Stimulated activated CD4-positive, alpha-beta T cell treated with anti-CD3 and anti-CD28 coated beads, Interleukin-15, amount 100 ng/mL, for 1 hour (primary cell): ENCODE measurements around the gene PIP5K1B.

Source experiments
- DNase-seq, 2 donors: peaks; one replicate each; pipeline ENCODE4 v3.0.0-alpha.2; 2020; ENCODE audit warnings: low read depth in 1 of 2, low spot score in 1 of 2

PIP5K1B gene

DNA sequence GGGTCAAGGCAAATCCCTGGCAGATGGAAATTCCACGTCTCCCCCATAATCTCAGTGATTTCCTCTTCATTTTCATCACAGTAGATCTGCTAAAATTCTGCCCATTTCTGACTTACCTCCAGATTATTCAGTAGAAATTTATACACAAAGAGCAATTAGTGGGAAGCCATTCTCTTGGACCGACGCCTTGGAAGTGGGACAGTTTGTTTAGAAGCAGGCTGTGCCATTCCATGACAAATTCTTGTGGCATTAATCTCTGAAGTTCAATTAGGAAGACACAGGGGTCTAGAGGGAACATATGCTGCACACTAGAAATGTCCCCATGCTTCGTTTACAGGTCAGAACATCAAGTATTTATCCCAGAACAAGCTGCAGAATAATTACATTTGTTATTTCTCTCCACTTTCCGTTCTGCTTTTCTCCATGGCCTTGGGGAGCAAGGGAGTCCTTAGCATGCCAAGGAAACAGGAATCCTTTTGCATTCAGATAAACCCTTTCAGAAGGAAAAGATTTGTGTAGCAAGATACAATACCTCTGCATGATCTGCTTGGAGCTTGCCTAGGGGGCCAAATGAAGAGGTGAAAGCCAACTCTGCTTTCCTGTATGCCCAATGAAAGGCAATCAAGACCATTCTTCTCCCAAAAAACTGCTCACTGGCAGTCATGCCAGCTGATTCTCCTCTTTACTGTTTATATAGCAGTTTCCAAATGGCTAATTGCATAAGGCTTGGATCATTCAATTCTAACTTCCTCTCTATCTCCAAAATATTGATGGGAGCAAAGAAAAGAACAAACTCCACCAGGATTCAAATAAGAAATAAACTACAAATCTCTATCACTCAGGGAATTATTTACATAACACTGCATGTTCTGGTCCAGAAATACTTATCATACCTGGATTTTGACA is 311.4 kb downstream of the PIP5K1B start:
- DNase-seq, result no peak

DNA sequence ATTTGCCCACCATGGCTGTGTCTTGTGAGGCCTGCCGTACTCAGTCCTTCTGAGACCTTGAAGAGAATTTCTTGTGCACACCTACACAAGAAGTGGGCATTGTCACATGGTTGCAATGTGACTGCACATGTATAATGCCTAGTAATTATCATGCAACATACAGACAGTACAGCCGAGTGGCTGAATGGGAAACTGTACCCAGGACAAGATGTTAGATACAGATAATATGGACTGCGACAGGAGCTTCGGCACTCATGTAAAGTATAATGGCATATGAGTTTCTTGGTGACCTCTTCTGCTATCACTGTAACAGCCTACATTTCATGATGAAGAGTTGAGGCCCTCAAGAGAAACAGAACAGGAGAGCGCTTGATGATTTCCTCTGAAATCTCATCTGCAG is 313.7 kb downstream of the PIP5K1B start:
- DNase-seq, result no peak

DNA sequence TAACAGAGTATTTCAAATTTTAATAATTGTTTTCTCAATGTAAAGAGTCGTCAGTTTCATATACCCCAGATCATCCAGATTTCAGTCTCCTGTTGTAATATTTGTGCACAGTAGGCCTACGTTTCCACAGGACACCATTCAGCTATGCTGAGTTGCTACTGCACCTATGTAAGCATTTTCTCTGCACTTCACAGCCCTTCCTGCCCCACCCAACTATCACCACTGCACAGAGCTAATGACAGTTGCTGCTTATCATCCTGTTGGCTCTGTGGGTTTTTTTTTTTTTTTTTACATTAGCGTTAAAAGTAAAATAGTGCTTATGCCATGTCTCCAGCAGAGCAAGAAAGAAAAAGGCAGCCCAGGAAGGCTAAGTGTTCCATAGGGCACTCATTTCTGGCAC is 314.8 kb downstream of the PIP5K1B start:
- DNase-seq, result no peak

DNA sequence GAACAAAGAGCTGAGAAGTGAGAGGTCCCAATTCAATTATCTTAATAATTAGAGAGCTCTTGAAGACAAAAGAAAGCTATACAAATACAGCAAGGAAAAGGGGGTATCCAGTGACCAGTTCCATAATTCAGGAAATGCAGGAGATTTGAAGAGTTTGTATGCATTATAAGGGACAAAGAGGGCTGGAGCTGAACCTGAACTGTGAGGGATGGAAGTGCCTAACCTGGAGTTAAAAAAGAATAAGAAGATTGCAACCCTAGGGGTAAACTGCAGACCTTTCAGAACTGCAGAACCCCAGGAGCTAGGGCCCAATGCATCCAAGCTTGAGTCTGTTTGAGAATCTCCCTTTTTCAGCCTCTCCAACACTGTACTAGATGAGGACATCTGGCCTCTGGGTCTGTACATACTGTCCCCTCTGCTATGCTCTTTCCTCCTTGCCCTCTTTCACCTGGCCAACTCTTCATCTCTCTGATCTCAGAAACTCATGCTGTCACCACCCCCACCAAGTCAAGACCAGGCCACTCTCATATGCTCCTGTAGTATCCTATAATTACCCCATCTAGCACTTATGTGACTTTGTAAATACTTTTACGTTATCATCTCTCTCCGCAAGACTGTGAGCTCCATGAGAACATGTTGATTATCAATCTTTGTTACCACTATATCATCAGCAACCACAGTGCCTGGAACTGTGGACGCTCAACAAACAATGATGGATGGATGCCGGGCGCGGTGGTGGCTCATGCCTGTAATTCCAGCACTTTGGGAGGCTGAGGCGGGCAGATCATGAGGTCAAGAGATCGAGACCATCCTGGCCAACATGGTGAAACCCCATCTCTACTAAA is 315.5 kb downstream of the PIP5K1B start:
- no peak for DNase-seq

DNA sequence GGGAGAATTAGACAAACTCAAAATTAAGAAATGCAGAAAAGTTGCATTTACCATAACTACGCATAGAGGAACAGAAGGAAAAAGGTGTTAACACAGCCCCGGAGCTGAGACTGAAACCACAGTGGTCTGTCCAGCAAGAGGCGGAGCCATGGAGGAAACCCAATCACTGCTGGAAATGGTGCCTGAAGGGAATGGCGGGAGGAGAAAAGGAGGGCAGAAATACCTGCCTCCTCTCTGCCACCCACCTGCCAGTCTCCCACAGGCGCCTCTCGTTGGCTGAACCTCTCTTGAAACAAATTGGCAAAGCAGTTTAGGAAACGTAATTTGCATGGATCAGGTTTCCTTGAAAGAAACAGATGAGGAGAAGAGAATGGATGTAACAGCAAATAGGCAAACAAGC is 318.6 kb downstream of the PIP5K1B start:
- no peak for DNase-seq

DNA sequence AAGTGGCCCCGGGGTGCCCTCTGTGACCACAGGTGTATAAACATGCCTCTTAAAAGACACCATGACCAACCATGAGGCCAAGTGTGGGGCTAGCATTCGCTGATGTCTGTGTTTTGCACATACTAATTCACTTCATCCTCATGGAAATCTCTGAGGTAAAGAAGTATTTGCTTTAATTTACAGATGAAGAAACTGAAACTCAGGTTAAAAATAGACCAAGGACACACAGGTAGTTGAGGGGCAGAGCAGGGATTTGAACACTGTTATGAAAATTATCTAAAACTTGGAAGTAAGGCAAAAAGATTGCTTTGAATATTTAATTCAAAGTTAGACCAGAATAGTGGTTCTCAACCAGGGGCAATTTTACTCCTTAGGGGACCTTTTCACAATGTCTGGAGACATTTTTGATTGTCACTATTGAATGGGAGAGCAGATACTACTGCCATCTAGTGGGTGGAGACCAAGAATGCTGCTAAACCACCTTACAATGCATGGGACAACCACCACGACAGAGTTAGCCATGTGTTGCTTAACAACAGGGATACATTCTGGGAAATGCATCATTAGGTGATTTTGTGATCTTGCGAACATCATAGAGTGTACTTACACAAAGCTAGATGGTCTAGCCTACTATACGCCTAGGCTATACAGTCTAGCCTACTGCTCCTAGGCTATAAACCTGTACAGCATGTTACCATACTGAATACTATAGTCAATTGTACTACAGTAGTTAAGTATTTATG is 322.5 kb downstream of the PIP5K1B start:
- DNase-seq, result no peak

DNA sequence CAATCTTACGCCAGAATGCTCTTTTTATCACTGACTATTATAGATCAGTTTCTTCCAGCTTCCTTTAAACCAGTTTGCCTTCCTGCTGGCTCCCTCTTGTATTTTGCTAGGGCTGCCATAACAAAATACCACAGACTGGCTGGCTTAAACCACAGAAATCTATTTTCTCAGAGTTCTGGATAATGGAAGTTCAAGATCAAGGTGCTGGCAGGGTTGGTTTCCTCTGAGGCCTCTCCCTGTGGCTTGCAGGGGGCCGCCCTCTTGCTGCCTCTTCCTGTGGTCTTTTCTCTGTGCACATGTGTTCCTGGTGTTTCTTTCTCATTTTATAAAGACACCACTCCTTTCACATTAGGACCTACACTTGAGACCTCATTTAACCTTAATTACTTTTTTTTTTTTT is 323.7 kb downstream of the PIP5K1B start:
- DNase-seq, result no peak

DNA sequence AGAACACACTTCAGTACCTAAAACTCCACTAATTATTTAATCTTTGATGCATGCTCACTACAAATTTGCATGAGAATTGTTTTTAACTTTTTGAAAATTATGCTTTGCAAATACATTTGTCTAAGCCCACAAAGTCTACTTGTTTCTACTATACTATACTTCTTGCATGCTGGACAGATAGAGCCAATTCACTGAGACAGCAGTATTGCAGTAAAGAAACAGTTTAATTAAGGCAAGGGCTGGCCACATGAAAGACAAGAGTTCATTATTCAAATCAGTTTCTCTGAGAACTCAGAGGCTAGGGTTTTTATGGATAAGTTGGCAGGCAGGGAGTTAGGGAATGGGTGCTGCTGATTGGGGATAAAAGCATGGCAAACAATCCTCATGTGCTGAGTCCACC is 324.5 kb downstream of the PIP5K1B start:
- DNase-seq, result no peak

DNA sequence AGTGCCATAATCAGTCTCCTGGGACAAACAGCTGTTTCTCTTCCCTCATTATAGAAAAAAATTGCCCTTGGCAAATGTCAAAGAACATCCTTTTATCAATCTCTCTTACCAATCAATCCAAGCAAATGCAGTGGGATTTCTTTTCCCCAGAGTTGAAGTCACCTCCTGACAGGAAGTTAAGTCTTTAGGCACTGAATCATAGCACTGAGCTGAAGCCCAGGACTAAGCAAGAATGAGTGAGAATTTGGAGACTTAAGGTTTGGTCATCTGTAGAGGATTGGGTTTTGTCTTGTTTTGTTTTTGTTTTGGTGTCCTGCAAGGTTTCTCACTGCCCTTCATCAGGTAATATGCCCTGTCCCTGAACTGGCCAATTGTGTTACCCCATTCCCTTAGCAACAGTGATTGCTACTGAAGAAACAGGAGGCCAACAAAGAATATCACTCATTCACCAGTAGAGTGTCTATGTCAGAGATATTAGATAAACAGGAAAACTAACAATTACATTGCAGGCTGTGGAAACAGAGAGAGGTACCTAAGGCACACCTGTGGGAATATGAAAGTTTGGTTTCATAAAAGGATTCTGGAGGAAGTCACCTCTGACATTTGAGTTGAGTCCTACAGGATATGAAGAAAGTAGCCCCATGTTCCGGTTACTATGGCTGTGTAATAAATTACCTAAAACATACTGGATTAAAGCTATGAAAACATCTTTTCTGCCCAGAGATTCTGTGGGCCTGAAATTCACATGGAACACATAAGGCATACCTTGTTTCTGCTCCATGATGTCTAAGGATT is 326.0 kb downstream of the PIP5K1B start:
- DNase-seq, result no peak

DNA sequence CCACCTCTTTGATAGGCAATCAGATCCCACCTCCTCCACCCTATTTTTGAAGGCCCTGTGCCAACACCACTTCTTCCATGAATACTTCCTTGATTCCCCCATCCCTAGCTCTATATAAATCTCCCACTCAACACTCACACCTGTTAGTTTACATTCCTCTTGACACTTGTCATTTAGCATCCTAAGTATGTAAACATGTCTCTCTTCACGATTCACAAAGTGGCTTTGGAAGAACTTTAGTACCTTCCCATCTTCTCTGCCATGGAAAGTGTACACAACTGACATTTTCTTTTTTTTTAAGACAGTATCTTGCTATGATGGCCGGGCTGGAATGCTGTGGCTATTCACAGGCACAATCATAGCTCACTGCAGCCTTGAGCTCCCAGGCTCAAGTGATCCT is 329.0 kb downstream of the PIP5K1B start:
- no peak for DNase-seq

DNA sequence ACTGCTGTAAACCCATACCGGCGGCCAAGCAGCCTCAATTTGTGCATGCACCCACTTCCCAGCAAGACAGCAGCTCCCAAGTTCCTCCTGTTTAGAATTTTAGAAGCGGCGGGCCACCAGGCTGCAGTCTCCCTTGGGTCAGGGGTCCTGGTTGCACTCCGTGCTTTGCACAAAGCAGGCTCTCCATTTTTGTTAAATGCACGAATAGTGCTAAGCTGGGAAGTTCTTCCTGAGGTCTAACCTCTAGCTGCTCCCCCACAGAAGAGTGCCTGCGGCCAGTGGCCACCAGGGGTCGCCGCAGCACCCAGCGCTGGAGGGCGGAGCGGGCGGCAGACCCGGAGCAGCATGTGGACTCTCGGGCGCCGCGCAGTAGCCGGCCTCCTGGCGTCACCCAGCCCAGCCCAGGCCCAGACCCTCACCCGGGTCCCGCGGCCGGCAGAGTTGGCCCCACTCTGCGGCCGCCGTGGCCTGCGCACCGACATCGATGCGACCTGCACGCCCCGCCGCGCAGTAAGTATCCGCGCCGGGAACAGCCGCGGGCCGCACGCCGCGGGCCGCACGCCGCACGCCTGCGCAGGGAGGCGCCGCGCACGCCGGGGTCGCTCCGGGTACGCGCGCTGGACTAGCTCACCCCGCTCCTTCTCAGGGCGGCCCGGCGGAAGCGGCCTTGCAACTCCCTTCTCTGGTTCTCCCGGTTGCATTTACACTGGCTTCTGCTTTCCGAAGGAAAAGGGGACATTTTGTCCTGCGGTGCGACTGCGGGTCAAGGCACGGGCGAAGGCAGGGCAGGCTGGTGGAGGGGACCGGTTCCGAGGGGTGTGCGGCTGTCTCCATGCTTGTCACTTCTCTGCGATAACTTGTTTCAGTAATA is 330.6 kb downstream of the PIP5K1B start, which contains the start of gene FXN:
FXN (plus strand) TSS at position 315 of the 871 bp plus-strand sequence; CDS start at position 346, 31 bp downstream.
- peak; percentile 66 to 79 for DNase-seq

DNA sequence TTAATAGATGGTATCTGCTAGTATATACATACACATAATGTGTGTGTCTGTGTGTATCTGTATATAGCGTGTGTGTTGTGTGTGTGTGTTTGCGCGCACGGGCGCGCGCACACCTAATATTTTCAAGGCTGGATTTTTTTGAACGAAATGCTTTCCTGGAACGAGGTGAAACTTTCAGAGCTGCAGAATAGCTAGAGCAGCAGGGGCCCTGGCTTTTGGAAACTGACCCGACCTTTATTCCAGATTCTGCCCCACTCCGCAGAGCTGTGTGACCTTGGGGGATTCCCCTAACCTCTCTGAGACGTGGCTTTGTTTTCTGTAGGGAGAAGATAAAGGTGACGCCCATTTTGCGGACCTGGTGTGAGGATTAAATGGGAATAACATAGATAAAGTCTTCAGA is 331.3 kb downstream of the PIP5K1B start:
- no peak for DNase-seq

DNA sequence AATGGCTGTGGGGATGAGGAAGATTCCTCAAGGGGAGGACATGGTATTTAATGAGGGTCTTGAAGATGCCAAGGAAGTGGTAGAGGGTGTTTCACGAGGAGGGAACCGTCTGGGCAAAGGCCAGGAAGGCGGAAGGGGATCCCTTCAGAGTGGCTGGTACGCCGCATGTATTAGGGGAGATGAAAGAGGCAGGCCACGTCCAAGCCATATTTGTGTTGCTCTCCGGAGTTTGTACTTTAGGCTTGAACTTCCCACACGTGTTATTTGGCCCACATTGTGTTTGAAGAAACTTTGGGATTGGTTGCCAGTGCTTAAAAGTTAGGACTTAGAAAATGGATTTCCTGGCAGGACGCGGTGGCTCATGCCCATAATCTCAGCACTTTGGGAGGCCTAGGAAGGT is 331.8 kb downstream of the PIP5K1B start:
- no peak for DNase-seq

DNA sequence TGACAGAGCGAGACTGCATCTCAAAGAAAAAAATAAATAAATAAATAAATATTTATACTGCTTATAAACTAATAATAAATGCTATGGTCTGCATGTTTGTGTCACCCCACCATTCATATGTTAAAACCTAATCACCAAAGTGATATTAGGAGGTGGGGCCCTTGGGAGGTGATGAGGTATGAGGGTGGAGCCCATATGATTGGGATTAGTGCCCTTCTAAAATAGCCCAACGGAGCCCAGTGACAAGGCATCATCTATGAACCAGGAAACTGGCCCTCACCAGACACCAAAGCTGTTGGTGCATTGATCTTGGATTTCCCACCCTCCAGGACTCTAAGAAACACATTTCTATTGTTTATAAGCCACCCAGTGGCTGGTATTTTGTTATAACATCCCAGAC is 335.6 kb downstream of the PIP5K1B start:
- no peak for DNase-seq

DNA sequence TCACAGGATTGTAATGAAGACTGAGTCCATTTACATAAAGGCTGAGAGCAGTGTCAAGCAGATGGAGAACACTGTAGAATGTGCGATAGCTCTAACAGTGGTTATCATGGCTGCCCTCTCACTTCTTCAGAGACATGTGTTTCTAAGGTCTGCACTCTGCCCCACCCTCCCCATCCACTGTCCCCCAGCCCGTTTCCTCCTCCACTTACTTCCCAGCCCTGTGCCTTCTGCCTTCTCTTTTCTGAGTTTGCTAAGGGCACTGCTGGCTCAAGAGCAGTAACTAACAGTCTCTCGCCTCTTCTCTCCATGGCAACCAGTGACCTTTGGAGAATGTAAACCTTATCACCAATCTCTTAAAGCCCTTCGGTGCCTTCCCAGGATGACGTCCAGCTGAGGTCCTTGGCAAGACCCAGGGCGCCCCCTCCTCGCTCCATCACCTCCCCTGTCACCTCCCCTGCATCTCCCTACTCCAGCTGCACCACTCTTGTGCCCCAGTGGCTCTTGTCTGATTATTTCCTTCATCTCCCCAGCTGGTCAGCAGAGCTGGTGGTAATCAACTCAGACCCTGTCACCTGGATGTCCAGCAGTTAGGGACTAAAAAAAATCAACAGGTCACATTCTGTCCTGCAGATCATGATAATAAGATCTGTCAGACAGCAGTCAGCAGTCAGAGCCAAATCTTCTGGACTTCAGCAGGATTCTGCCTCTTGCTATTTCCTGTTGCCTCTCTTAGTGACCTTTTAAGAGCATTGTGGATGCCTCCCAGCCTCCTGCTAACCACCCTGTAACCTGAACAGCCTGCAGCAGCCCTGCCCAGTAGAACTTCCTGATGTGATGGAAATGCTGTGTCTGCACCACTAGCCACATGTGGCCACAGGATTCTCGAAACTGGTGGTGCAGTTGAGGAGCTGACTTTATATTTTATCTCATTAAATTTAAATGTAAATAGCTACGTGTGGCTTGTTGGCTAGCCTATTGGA is 339.5 kb downstream of the PIP5K1B start:
- no peak for DNase-seq

DNA sequence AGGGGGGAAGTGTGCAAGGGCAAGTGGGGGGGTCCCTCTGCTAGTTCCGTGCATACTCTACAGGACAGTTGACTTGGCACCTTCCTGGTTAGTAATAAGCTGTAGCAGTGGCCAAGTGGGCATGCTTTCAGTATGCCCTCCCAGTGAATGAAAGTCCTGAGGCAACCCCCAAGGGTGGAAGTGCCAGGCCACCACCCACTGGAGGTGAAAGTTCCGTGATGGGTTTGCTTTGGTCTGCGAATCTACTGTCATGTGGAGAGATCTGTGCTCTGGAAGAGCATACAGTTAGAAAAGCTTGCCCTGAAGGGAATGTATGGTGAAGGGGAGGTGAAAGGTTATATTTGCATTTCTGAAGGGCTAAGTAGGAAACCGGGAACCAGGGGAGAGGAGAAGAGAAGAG is 340.8 kb downstream of the PIP5K1B start:
- DNase-seq, result no peak

DNA sequence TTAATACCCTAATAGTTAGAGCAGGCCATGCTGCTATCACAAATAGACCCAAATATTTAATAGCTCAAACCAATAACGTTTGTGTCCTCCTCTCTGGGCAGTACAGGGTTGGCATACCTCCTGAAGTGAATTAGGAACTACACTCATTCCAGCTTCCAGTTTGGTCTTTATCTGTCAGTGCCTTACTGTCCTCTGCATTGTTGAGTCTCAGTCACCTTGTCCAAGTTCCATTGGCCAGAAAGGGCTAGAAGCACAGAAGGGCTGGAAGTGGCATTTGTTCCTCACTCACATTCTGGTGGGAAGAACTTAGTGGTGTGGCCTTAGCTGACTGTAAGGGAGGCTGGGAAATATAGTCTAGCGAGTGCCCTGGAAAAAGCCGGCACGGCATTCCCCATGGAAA is 341.7 kb downstream of the PIP5K1B start:
- no peak for DNase-seq

DNA sequence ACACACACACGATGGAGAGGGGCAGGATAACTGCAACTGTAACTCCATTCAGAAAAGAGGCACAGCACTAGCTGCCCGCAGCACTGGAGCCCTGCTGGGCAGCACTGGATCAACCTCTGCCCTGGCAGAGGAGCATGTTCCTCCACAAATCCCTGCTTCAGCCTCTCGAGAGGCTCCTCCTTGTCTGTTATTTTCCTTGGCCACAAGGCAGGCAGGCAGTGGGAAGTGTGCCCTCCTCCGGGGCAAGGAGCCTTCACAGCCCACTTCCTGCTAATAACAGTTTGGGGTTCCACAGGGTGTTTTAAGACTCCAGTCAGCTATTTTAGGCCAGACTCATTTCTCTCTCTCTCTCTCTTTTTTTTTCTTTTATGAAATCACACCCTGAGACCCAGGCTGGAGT is 342.3 kb downstream of the PIP5K1B start:
- DNase-seq, result no peak
